Epithelial cell of esophagus (primary cell): ENCODE results near the gene COL16A1.

ENCODE experiments used
- DNase-seq: peaks from one replicate; pipeline ENCODE4 v3.0.0; 2010; ENCODE audit warnings: low read depth
- H3K4me3 ChIP-seq: 2 replicates; pipeline ENCODE4 v1.5.1; 2011; ENCODE audit warnings: mild to moderate bottlenecking, low read length, control low read depth
- CTCF ChIP-seq: IDR thresholded peaks from 2 replicates; pipeline ENCODE4 v1.5.1; 2011; ENCODE audit warnings: low read depth, mild to moderate bottlenecking, low read length, control low read depth, inconsistent platforms; ENCODE audit not compliant: insufficient read depth; ENCODE audit errors: missing control alignments

COL16A1 gene

GRCh38 chr1:31667065-31667785 lies 36.6 kb downstream of the COL16A1 start:
- DNase-seq = no peak
- TF ChIP-seq CTCF = no peak
- no peak overlapping the region for H3K4me3 ChIP-seq

- DNase-seq = peak; percentile 90
- no peak overlapping the region for H3K4me3 ChIP-seq
- peak; percentile 16 for TF ChIP-seq CTCF
Measured at GRCh38 chr1:31666263-31666963, 37.4 kb downstream of the COL16A1 start.

GRCh38 chr1:31665234-31665878 lies 38.5 kb downstream of the COL16A1 start:
- DNase-seq = no peak
- no peak for TF ChIP-seq CTCF
- no peak overlapping the region for H3K4me3 ChIP-seq

- TF ChIP-seq CTCF = no peak
- no peak for DNase-seq
- H3K4me3 ChIP-seq = no peak overlapping the region
Measured at GRCh38 chr1:31664528-31664927, 39.3 kb downstream of the COL16A1 start.

- TF ChIP-seq CTCF = peak; percentile 81
- H3K4me3 ChIP-seq = no peak overlapping the region
- DNase-seq = peak; percentile 24
Measured at GRCh38 chr1:31663622-31664452, 40.0 kb downstream of the COL16A1 start.

- TF ChIP-seq CTCF = no peak
- no peak for DNase-seq
- no peak overlapping the region for H3K4me3 ChIP-seq
Measured at GRCh38 chr1:31662463-31662862, 41.4 kb downstream of the COL16A1 start.
